Trophoblast cell (in vitro differentiated cells and primary cell): ENCODE measurements around the gene EIF4A2.

Source experiments
- DNase-seq, 2 donors: peaks; one replicate each; pipeline ENCODE4 v3.0.0-alpha.2; 2016
- H2AFZ ChIP-seq: 2 replicates; pipeline ENCODE4 v1.6.1; 2013; ENCODE audit warnings: low read length, moderate library complexity, mild to moderate bottlenecking; ENCODE audit not compliant: insufficient read depth, poor library complexity
- H2AK5ac ChIP-seq: 2 replicates; pipeline ENCODE4 v1.6.1; 2013; ENCODE audit warnings: mild to moderate bottlenecking, low read length
- H2BK120ac ChIP-seq: 2 replicates; pipeline ENCODE4 v1.6.1; 2013; ENCODE audit warnings: low read length, mild to moderate bottlenecking, moderate library complexity; ENCODE audit not compliant: insufficient read depth, poor library complexity
- H2BK12ac ChIP-seq: 2 replicates; pipeline ENCODE4 v1.6.1; 2013; ENCODE audit warnings: mild to moderate bottlenecking, low read length, moderate library complexity
- H2BK5ac ChIP-seq: 2 replicates; pipeline ENCODE4 v1.6.1; 2013; ENCODE audit warnings: low read length, low read depth, moderate library complexity, mild to moderate bottlenecking; ENCODE audit not compliant: poor library complexity
- H3K14ac ChIP-seq: 2 replicates; pipeline ENCODE4 v1.6.1; 2013; ENCODE audit warnings: mild to moderate bottlenecking, low read length
- H3K18ac ChIP-seq: 2 replicates; pipeline ENCODE4 v1.6.1; 2013; ENCODE audit warnings: mild to moderate bottlenecking, low read length
- H3K23ac ChIP-seq: 2 replicates; pipeline ENCODE4 v1.6.1; 2013; ENCODE audit warnings: low read length
- H3K27ac ChIP-seq: 2 replicates; pipeline ENCODE4 v1.5.1; 2013; ENCODE audit warnings: low read depth, mild to moderate bottlenecking, inconsistent platforms, low read length, moderate library complexity
- H3K27me3 ChIP-seq: 2 replicates; pipeline ENCODE4 v1.6.1; 2013; ENCODE audit warnings: inconsistent platforms, mild to moderate bottlenecking, low read length, moderate library complexity; ENCODE audit not compliant: insufficient read depth
- H3K36me3 ChIP-seq, 2 experiments: 1 replicate in 1 of 2; 2 replicates in 1 of 2; pipeline ENCODE4 v1.6.1; 2013; ENCODE audit warnings: low read length in 2 of 2, mild to moderate bottlenecking in 2 of 2, moderate library complexity in 1 of 2; ENCODE audit not compliant: insufficient read depth in 2 of 2, control insufficient read depth in 1 of 2
- H3K4ac ChIP-seq: 2 replicates; pipeline ENCODE4 v1.6.1; 2013; ENCODE audit warnings: low read depth, mild to moderate bottlenecking, low read length, moderate library complexity
- H3K4me1 ChIP-seq, 2 experiments: 1 replicate in 1 of 2; 2 replicates in 1 of 2; pipeline ENCODE4 v1.6.1; 2013; ENCODE audit warnings: low read length in 2 of 2, mild to moderate bottlenecking in 2 of 2, moderate library complexity in 1 of 2; ENCODE audit not compliant: insufficient read depth in 2 of 2, control insufficient read depth in 1 of 2
- H3K4me2 ChIP-seq: 2 replicates; pipeline ENCODE4 v1.6.1; 2013; ENCODE audit warnings: inconsistent platforms, mild to moderate bottlenecking, low read length, moderate library complexity
- H3K4me3 ChIP-seq: 2 replicates; pipeline ENCODE4 v1.5.1; 2013; ENCODE audit warnings: mild to moderate bottlenecking, low read depth, low read length, inconsistent platforms
- H3K79me1 ChIP-seq: one replicate; pipeline ENCODE4 v1.6.1; 2013; ENCODE audit warnings: low read length
- H3K79me2 ChIP-seq: 2 replicates; pipeline ENCODE4 v1.6.1; 2013; ENCODE audit warnings: low read length, mild to moderate bottlenecking; ENCODE audit not compliant: control insufficient read depth, insufficient read depth, poor library complexity
- H3K9ac ChIP-seq: 2 replicates; pipeline ENCODE4 v1.6.1; 2013; ENCODE audit warnings: mild to moderate bottlenecking, low read length
- H3K9me3 ChIP-seq: 2 replicates; pipeline ENCODE4 v1.6.1; 2013; ENCODE audit warnings: low read depth, mild to moderate bottlenecking, control low read depth, inconsistent platforms, low read length; ENCODE audit not compliant: insufficient read depth
- H4K12ac ChIP-seq: 2 replicates; pipeline ENCODE4 v1.6.1; 2013; ENCODE audit warnings: low read depth, mild to moderate bottlenecking, low read length, moderate library complexity
- H4K8ac ChIP-seq: 2 replicates; pipeline ENCODE4 v1.6.1; 2013; ENCODE audit warnings: low read depth, mild to moderate bottlenecking, low read length, moderate library complexity
- H4K91ac ChIP-seq: one replicate; pipeline ENCODE4 v1.6.1; 2013; ENCODE audit warnings: low read depth, mild to moderate bottlenecking, low read length, moderate library complexity
- WGBS: extraction: QIAGEN DNeasy Blood & Tissue Kit; methylation state at CpG from one replicate; pipeline ENCODE4 v1.1.7; 2013; ENCODE audit warnings: missing lambda C conversion rate; ENCODE audit not compliant: insufficient read length, insufficient coverage; ENCODE audit errors: extremely low coverage; 5-methylcytosine and 5-hydroxymethylcytosine counted together

The EIF4A2 gene

DNA sequence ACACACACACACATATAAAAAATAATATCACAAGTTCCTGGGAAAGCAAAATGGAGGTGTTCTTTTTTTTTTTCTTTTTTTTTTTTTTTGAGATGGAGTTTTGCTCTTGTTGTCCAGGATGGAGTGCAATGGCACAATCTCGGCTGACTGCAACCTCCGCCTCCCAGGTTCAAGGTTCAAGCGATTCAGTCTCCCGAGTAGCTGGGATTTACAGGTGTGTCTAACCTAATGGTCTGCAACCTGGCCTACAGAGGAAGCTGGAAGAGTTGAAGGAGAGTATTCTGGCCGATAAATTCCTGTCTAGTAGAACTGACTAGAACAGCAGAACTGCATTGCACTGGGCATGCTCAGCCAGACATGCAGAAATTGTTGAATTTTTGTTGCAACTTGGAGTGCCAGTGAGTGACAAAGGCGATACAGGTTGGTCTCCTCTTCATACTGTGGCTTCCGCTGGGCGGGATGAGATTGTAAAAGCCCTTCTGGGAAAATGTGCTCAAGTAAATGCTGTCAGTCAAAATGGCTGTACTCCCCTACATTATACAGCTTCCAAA is 22.4 kb upstream of the EIF4A2 start:
- Histone ChIP-seq H2BK5ac (no peak overlapping the region), H2AFZ (no peak overlapping the region), H4K12ac (no peak overlapping the region), H3K4me2 (no peak overlapping the region), H2BK120ac (no peak overlapping the region), H2BK12ac (no peak overlapping the region), H4K8ac (no peak overlapping the region), H4K91ac (no peak overlapping the region), H3K4ac (no peak overlapping the region), H3K79me2 (no peaks in the 10 kb centered on the region), H3K9ac (no peak overlapping the region), H3K14ac (no peak overlapping the region), H3K9me3 (no peaks in the 10 kb centered on the region), H3K27ac (no peak overlapping the region), H3K36me3 (no peaks in the 10 kb centered on the region), H3K27me3 (no peaks in the 10 kb centered on the region), H3K18ac (no peak overlapping the region), H3K4me3 (no peak overlapping the region), H3K79me1 (peaks cover 4% of the 10 kb centered on the region), H2AK5ac (no peak overlapping the region), H3K4me1 (peaks cover 8 to 17% of the 10 kb centered on the region in 2 experiments), H3K23ac (no peak overlapping the region)
- WGBS, result no CpG with 5 or more reads among the region's 8 CpGs
- peak in 1 of 2 donors; percentile 5 for DNase-seq

GRCh38 chr3:186772281-186772694 is 11.1 kb upstream of the EIF4A2 start:
- no peak overlapping the region for H2BK120ac ChIP-seq
- H3K4ac ChIP-seq, result no peak overlapping the region
- peak; percentile 47 to 79 for DNase-seq
- H3K4me2 ChIP-seq, result no peak overlapping the region
- no peak overlapping the region for H3K14ac ChIP-seq
- H3K79me2 ChIP-seq, result no peaks in the 10 kb centered on the region
- WGBS, result 100% methylated on average over 4 of the region's 26 CpGs
- H3K79me1 ChIP-seq, result no peaks in the 10 kb centered on the region
- H3K23ac ChIP-seq, result no peak overlapping the region
- H3K9me3 ChIP-seq, result no peaks in the 10 kb centered on the region
- no peaks in the 10 kb centered on the region for H3K36me3 ChIP-seq
- H2BK5ac ChIP-seq, result no peak overlapping the region
- H2AFZ ChIP-seq, result no peak overlapping the region
- H3K4me1 ChIP-seq, result no peaks in the 10 kb centered on the region
- H3K18ac ChIP-seq, result no peak overlapping the region
- no peak overlapping the region for H4K91ac ChIP-seq
- H3K27ac ChIP-seq, result no peak overlapping the region
- no peaks in the 10 kb centered on the region for H3K27me3 ChIP-seq
- H4K8ac ChIP-seq, result no peak overlapping the region
- H3K9ac ChIP-seq, result no peak overlapping the region
- no peak overlapping the region for H4K12ac ChIP-seq
- no peak overlapping the region for H2BK12ac ChIP-seq
- no peak overlapping the region for H3K4me3 ChIP-seq
- no peak overlapping the region for H2AK5ac ChIP-seq

GRCh38 chr3:186772701-186773417 is 10.5 kb upstream of the EIF4A2 start:
- no CpG with 5 or more reads among the region's 28 CpGs for WGBS
- Histone ChIP-seq H3K14ac (no peak overlapping the region), H3K27me3 (no peaks in the 10 kb centered on the region), H4K91ac (no peak overlapping the region), H3K36me3 (no peaks in the 10 kb centered on the region), H2BK120ac (no peak overlapping the region), H3K79me1 (no peaks in the 10 kb centered on the region), H3K23ac (no peak overlapping the region), H3K27ac (no peak overlapping the region), H3K4me1 (no peaks in the 10 kb centered on the region), H3K79me2 (no peaks in the 10 kb centered on the region), H3K4ac (no peak overlapping the region), H4K8ac (no peak overlapping the region), H3K18ac (no peak overlapping the region), H2AFZ (no peak overlapping the region), H3K9ac (no peak overlapping the region), H2BK5ac (no peak overlapping the region), H2AK5ac (no peak overlapping the region), H3K4me3 (no peak overlapping the region), H4K12ac (no peak overlapping the region), H3K4me2 (no peak overlapping the region), H3K9me3 (no peaks in the 10 kb centered on the region), H2BK12ac (no peak overlapping the region)
- DNase-seq, result peak; percentile 88 to 89

DNA sequence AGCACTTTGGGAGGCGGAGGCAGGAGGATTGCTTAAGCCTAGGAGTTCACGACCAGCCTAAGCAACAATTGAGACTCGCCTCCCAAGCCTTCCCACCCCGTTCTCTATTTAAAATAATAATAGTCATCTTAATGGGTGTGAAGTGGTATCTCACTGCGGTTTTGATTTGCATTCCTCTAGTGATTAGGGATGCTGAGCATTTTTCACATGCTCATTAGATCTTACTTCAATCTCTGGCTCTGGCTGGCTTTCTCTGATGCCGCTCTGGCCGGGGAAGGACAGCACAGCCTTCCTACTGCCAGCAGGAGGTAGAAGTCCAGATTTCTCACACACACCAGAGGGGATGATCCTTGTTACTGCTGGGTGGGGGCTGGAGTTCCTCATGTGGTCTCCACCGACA is 7.4 kb upstream of the EIF4A2 start:
- Histone ChIP-seq H3K4me3 (no peak overlapping the region), H2BK5ac (no peak overlapping the region), H3K23ac (no peak overlapping the region), H3K4ac (no peak overlapping the region), H3K79me2 (no peaks in the 10 kb centered on the region), H4K91ac (no peak overlapping the region), H4K8ac (no peak overlapping the region), H2BK120ac (no peak overlapping the region), H4K12ac (no peak overlapping the region), H2AK5ac (no peak overlapping the region), H3K18ac (no peak overlapping the region), H3K4me2 (no peak overlapping the region), H3K9ac (no peak overlapping the region), H3K4me1 (no peaks in the 10 kb centered on the region), H3K36me3 (no peaks in the 10 kb centered on the region), H2AFZ (no peak overlapping the region), H3K27me3 (no peaks in the 10 kb centered on the region), H3K27ac (no peak overlapping the region), H3K79me1 (no peaks in the 10 kb centered on the region), H2BK12ac (no peak overlapping the region), H3K9me3 (peaks cover 3% of the 10 kb centered on the region), H3K14ac (no peak overlapping the region)
- DNase-seq, result peak in 1 of 2 donors; percentile 24
- no CpG with 5 or more reads among the region's 8 CpGs for WGBS
